HG02759 (cell line): ENCODE results near the gene NHLRC1.

Experiments
- ATAC-seq: cut with Tn5 transposase; IDR thresholded peaks from one replicate; pipeline ENCODE4 v1.9.1; 2021; ENCODE audit warnings: mild to moderate bottlenecking, moderate library complexity; ENCODE audit not compliant: unreplicated experiment

NHLRC1 gene

DNA sequence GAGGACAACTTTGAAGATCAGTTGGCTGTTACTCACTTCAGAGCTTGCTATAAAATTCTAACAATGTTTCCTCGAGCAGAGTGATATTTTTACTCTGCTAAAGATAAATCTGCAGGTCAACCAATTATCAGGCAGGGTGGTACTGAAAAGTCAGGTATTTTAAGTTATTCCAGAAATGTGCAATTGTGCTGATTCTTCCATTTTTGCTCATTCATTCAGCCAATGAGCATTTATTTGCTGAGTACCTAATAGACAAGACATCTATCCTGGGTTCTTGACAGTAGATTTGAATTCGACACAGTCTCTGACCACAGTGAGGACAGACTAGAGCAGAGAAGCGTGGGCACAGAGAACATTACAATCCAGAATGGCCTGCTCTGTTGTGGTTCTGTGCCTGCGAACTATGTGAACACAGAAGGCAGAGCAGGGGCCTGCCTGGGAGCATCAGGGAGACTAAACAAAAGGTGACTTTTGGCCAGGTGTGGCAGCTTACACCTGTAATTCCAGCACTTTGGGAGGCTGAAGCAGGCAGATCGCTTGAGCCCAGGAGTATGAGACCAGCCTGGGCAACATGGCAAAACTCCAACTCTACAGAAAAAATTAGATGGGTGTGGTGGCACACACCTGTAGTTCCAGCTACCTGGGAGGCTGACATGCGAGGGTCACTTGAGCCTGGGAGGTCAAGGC is 17.6 kb upstream of the NHLRC1 start:
- ATAC-seq: no peak

GRCh38 chr6:18138906-18139305 is 16.4 kb upstream of the NHLRC1 start:
- ATAC-seq: no peak

GRCh38 chr6:18136260-18136659 is 13.8 kb upstream of the NHLRC1 start:
- no peak for ATAC-seq

- no peak for ATAC-seq
Observed at GRCh38 chr6:18135171-18135570, 12.7 kb upstream of the NHLRC1 start.

DNA sequence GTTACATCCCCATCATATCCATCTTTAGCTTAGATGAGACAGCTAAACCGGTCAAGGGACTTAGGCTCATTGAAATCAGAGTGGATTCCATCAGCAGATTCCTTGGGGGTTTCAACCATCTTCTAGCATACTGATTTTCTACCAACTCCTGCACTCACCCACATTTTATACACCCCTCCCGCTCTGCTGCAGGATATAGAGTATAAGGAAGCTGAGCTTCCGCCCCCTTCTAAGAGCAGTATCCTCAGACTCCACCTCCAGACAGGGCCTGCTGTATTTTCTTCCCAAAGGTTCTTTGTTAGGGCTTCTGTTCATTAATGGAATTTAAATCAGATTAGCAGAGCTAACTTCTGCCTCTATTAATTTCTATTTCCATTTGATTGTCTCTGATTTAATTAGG is 9.9 kb upstream of the NHLRC1 start:
- ATAC-seq: no peak

GRCh38 chr6:18126121-18126520 is 3.6 kb upstream of the NHLRC1 start:
- no peak for ATAC-seq

DNA sequence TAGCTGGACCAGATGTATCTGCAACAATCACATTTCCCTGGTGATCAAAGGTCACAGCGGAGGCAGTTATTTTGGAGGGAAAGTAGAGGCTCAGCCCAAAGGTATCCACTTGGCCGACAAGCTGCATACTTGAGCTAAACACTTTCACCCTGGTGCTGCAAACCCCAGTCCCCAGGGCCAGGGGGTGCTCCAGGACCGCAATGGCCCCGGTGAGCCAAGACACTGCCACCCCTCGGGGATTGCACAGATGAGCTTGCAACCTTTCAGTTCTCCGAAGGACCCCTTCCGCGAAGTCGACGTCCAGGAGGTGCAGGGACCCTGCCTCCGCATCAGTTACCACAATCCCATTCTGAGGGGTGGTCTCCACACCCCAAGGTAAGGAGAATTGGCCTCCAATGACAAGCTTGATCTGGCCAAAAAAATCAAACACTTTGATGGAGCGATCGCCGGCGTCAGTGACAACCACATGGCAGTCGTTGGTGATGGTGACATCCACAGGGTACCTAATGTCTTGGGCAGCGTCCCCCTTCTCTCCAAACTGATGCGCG is 823 bp downstream of the NHLRC1 start:
- ATAC-seq: no peak

DNA sequence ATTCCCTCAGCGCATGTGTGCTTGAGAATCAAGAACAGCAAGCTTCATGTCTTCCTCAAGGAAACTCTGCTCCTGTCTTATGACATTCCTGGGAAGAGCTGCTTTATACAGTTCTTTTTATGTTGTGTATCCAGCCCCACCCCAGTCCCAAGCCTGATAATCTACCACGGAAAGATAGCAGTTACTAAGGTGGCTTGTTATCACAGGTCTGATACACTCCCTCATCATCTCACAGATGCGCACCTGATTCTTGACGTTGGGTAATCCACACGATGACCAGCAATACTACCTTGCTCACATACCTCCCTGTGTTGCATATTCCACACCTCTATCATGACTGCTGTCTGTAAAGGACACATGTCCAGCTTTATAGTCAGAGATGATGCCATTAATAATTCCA is 3.2 kb downstream of the NHLRC1 start:
- no peak for ATAC-seq

- no peak for ATAC-seq
Observed at GRCh38 chr6:18118330-18118729, 4.1 kb downstream of the NHLRC1 start.

DNA sequence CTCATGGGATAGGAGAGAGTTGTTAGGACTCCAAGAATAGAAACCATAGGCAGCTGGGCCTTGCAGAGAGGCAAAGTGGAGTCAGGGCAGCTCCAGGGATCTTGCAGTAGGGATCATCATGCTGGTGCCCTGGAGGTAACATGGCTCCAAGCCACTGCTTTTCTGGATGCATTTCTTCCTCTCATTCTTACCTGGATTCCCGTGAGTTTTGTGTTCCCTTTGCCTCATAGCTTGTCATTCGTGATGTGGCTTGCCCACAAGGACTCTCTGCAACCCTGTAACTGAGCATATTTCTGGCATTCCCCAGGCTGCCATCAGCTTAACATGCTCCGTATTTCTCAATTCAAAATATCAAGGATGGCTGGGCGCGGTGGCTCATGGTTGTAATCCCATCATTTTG is 5.3 kb downstream of the NHLRC1 start:
- no peak for ATAC-seq

- no peak for ATAC-seq
Observed at GRCh38 chr6:18115356-18115755, 7.1 kb downstream of the NHLRC1 start.

DNA sequence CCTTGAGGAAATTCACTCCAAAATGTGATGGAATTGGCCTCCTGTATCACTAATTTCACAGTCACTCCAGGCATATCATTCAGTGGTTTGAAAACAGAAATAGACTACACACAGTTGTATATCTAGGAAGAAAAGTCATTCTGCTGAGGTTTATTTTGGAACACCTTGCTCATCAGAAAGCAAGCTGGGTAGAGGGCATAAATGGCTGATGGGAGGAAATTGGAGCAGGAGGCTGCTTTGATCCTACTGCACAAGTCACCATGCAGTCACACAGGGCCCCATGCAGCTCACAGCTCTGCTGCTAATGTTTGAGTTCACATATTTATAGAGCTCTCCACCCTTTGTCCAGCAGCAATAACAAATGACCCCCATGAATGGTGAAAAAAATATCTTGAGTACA is 12.3 kb downstream of the NHLRC1 start:
- ATAC-seq: no peak

GRCh38 chr6:18107061-18107460 is 15.4 kb downstream of the NHLRC1 start:
- no peak for ATAC-seq

DNA sequence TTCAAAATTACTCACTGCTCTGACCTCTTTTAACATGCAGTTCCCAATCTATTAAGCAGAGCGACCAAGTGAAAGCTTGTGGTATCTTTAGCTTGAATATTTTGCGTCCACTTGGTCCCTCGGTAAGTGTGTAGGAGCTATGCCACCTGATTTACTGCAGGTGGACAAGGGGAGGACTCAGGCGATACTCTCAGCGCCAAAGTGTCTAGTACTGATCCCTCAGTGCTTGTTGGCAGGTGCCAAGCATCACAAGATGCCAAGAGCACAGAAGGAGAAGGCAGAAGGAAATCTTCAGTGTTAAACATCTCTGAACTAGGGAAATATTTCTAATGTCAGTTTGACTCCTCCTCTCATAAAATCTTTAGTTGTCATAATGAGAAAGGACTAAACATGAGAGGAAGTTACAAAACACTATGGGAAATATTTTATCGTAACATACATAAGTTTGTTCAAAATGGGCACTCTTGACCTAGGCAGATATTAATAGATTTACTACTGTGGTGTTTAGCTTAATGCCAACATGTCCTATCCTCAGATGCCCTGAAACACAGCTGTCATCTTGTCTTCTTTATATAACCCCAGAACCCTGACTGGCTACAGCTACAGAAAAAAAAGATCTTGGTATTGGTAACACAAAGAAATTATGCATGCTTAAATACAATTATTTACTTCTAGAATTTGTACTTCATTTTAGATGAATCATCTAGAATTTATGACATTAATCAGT is 19.5 kb downstream of the NHLRC1 start:
- ATAC-seq: no peak

GRCh38 chr6:18101873-18102272 is 20.6 kb downstream of the NHLRC1 start:
- no peak for ATAC-seq

DNA sequence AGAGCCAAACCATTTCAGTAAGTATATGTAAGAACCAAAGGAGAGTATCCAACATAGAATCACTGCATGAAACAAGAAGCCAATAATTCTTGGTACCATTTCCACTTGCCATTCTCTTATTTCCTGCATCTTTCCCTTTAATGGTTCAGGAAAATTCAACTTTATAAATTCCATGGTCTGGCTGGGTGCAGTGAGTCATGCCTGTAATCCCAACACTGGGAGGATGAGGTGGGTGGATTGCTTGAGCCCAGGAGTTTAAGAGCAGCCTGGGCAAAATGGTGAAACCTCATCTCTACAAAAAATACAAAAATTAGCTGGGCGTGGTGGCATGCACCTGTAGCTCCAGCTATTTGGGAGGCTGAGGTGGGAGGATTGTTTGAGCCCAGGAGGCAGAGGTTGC is 21.2 kb downstream of the NHLRC1 start:
- ATAC-seq: no peak

GRCh38 chr6:18100296-18100695 is 22.2 kb downstream of the NHLRC1 start:
- no peak for ATAC-seq

- ATAC-seq: no peak
Observed at GRCh38 chr6:18099511-18099910, 23.0 kb downstream of the NHLRC1 start.

DNA sequence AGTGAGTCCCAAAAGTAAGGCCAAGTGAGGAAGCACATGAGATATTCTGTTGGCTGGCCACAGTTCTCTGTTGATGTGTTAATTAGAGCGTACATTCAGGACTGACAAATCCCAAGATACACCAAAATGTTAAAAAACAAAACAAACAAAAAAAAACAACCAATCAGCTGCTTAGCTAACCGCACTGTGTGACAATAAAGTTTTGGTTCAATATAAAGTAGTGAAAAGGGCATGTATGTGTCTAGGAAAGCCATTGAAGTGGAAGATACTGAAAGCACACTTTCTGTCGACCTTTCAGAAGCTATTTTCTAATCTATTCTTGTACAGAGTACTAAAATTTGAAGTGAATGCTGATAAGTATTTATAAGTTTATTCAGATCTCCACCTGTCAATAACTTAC is 26.1 kb downstream of the NHLRC1 start:
- ATAC-seq: no peak

- ATAC-seq: no peak
Observed at GRCh38 chr6:18091382-18091781, 31.1 kb downstream of the NHLRC1 start.

DNA sequence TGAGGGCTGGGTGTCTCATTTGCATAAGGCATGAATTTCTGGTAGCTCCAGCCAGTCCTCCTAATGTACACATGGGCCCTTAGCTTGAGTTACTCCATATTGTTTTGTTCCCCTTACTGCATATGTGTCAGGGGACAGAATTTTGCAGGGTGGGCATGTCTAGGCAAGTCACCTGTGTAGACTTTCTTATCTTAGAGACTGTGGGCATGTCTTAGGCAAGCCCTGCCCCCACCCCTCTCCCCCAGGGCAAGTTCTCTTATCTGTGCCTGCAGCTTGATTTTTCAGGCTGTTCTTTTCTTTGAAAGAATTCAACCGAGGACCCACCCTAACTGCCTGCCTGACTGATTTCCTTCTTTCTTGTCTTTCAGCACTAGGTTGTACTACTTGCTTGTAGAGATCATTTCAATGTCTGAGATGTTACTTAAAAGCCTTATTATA is 32.1 kb downstream of the NHLRC1 start:
- ATAC-seq: no peak
